Stomach (tissue), 4 donors: ENCODE measurements around the gene OST4.

Experiments
- POLR2A ChIP-seq, 4 donors: fragments of 450-650 bp; IDR thresholded peaks; one replicate each; pipeline ENCODE4 v1.6.1; 2016; ENCODE audit warnings: antibody characterized with exemption in 4 of 4, control low read depth in 2 of 4, mild to moderate bottlenecking in 1 of 4, moderate library complexity in 1 of 4
- POLR2AphosphoS5 ChIP-seq, 3 donors: sonication (generic); formaldehyde crosslinking; IDR thresholded peaks; one replicate each; pipeline ENCODE4 v1.6.1; 2016; ENCODE audit warnings: antibody characterized with exemption in 3 of 3
- TF ChIP-seq, protein P1 (sequence below), 7 experiments: fragments of 450-650 bp in 4 of 7; fragments of 200-600 bp in 3 of 7; sonication (generic) in 3 of 7; IDR thresholded peaks; one replicate each; pipeline ENCODE4 v1.5.1; 2016 to 2019; ENCODE audit warnings: antibody characterized with exemption in 7 of 7, control low read depth in 2 of 7, mild to moderate bottlenecking in 1 of 7

DNA sequence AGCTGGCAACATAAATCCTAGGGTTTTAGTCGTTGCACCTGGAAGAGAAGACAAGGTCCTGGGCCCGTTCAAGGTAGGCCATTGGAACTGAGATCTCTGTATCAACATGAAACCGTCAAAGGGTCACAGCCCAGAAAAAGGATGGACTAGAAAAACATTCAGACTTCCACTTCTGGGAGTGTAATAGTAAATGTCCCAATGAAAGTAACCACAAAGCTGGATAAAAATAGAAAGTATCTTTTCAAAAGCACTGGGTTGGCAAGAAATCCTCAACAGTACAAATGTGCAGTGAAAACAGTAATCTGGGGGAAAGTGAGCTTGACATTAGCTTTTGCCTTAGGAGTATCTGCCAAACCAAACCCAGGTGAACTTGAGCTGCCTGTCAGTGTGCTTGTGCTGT is 34.5 kb upstream of the OST4 start:
- no peak for TF ChIP-seq POLR2A (IDR thresholded peaks at IDR 0.05)
- TF ChIP-seq, protein P1, sequence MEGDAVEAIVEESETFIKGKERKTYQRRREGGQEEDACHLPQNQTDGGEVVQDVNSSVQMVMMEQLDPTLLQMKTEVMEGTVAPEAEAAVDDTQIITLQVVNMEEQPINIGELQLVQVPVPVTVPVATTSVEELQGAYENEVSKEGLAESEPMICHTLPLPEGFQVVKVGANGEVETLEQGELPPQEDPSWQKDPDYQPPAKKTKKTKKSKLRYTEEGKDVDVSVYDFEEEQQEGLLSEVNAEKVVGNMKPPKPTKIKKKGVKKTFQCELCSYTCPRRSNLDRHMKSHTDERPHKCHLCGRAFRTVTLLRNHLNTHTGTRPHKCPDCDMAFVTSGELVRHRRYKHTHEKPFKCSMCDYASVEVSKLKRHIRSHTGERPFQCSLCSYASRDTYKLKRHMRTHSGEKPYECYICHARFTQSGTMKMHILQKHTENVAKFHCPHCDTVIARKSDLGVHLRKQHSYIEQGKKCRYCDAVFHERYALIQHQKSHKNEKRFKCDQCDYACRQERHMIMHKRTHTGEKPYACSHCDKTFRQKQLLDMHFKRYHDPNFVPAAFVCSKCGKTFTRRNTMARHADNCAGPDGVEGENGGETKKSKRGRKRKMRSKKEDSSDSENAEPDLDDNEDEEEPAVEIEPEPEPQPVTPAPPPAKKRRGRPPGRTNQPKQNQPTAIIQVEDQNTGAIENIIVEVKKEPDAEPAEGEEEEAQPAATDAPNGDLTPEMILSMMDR (IDR thresholded peaks at IDR 0.05) = no peak
- TF ChIP-seq POLR2AphosphoS5 (IDR thresholded peaks at IDR 0.05) = no peak
